GM18867 (cell line): Measurements from ENCODE around the gene KRT14.
"Not testable (repeated sequence)": the region's sequence is repeated elsewhere in the genome, so short reads cannot be mapped to it uniquely, and the experiment has no call there.

Experiments
- ATAC-seq: cut with Tn5 transposase; IDR thresholded peaks from one replicate; pipeline ENCODE4 v1.9.1; 2021; ENCODE audit warnings: mild to moderate bottlenecking, moderate library complexity; ENCODE audit not compliant: unreplicated experiment

KRT14 gene

DNA sequence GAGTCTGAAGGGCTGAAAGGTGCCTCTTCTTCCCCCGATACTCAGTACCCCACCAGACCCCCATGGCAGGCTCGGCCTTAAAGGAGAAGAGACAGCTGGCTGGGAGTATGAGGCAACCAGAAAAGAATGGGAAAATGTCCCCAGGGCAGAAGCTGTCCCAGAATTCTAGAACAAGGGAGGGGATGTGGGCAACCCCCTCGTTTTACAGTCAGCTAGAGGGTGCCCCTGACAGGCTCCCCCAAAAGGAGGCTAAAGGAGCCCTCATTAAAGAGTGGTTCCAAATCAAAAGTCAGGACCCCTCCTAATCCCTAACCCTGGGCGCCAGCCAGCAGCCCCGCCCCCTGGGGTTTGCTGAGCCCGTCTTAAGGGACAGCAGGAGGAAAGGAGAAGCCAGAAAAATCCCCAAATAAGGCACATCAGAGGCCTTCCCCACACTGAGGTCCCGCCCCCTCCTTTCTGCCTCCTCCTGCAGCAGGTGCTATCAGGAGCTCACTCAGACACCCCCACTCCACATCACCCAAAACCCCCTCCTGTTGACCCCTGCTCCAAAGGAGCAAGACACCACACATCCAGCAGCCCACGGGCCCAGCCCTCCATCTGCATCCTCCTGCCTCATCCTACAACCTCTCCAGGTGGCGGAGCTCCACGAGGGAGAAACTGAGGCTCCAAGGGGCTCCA is 36.6 kb upstream of the KRT14 start:
- not testable (repeated sequence) for ATAC-seq

DNA sequence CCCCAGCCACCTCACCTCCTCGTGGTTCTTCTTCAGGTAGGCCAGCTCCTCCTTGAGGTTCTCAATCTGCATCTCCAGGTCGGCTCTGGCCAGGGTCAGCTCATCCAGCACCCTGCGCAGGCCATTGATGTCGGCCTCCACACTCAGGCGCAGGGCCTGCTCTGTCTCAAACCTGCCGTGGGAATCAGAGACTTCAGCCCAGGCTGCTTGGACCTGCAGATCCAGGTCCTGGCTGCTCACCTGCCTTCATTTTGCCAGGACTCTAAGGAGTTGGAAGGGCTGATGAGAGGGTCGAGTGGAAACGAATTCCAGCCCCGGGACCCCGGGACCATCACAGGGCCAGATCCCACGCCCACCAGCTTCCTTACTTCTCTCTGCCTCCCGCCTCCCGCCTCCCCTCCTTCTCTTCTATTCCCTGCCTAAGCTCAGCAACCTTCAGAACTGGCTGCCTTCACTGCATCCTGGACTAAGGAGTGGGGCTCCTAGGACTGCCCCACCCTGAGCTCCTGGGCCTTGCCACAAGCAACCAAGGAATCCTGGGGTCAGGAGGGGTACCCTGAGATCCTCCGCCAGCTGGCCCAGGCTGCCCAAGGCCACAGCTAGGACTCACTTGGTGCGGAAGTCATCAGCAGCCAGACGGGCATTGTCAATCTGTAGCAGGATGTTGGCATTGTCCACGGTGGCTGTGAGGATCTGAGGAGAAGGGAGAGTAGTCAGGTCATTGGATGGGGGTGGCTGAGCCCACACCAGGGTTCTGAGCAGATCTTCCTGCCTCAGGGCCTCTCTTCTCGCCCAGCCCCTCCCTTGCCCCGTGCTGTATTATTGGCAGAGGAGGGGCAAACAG is 35.9 kb upstream of the KRT14 start:
- ATAC-seq: not testable (repeated sequence)

DNA sequence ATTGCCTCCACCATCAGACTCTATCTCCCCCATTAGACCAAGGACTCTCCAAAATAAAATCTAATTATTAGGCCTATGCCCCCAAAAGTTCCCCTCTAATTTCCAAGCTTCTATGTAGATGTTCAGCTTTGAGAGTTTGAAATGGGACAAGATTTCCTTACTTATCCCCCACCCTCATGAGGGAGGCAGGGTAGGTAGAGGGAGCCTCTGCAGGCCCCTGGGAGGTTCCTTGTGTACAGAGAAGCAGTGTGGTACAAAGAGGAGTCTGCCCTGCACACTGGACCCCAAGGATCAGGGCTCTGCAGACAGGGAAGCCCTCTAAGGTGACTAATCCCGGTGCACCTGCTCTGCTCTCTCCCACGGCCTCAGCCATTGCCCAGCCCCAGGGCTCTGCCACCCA is 35.2 kb upstream of the KRT14 start:
- ATAC-seq: no peak

DNA sequence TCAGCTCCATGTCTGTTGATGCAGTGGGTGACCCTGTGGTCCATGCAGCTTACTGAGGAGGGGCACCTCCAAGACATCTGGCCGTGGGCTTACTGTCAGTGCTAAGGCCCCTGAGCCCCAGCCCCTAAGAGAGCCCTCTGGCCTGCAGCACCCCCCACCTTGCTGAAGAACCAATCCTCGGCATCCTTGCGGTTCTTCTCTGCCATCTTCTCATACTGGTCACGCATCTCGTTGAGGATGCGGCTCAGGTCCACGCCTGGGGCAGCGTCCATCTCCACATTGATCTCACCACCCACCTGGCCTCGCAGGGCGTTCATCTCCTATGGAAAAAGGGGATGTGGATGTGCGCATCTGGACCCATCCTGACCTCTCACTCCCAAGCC is 34.7 kb upstream of the KRT14 start:
- ATAC-seq: not testable (repeated sequence)

DNA sequence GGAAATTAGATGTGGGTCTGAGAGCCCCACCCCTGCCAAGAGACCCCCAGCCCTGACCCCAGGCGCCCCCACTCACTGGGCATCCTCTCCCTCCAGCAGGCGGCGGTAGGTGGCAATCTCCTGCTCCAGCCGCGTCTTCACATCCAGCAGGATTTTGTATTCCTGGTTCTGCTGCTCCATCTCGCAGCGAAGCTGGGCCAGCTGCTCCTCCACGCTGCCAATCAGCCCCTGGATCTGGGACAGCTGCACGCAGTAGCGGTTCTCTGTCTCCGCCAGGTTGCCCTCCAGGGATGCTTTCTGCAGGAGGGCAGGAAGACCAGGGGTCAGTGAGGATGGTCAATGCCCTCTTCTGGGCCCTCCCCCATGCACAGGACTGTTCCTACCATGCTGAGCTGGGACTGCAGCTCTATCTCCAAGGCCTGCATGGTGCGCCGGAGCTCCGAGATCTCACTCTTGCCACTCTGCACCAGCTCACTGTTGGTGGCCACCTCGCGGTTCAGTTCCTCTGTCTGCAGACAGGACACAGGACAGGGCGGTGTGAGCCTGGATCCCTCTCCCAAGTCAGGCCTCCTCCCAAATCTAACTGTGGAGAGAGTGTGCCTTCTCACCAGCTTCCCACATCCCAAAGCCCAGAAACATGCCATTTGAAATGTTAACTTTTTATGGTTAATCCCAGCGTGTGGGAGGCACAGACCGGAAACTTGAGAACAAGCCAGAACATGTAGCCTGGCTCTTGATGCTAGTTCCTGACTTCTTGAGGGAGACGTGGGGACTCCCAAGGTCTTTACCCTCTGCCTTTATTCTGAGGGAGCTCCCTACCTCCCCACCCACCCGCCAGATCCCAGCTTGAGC is 34.1 kb upstream of the KRT14 start:
- ATAC-seq: no peak

DNA sequence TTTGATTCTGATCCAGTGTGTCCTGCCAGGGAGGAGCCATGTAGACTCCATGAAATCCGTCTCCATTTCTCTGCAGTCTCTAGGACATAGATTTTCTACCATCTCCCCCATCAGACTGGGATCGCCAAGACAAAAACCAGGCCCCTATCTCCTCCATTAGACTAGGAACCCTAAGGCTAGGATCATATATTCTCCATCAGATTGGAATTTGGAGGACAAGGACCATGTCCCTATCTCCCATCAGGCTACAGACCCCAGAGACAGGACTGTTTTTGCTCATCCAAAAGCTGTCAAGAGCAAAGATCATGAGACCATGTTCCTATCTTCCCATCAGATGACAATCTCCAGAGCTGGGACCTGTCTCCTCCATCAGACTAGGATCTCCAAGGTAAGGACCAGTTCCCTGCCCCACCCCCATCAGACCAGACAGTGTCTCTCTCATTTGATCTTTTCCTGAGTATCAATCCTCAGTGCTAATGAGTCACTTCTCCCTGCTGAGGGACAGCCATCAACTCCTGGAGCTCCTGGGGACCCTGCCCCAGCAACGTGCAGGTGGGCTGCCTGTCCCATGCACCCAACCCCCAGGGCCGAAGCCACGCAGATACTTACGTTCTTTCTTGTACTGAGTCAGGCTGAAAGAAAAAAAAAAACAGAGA is 33.4 kb upstream of the KRT14 start:
- ATAC-seq: not testable (repeated sequence)

DNA sequence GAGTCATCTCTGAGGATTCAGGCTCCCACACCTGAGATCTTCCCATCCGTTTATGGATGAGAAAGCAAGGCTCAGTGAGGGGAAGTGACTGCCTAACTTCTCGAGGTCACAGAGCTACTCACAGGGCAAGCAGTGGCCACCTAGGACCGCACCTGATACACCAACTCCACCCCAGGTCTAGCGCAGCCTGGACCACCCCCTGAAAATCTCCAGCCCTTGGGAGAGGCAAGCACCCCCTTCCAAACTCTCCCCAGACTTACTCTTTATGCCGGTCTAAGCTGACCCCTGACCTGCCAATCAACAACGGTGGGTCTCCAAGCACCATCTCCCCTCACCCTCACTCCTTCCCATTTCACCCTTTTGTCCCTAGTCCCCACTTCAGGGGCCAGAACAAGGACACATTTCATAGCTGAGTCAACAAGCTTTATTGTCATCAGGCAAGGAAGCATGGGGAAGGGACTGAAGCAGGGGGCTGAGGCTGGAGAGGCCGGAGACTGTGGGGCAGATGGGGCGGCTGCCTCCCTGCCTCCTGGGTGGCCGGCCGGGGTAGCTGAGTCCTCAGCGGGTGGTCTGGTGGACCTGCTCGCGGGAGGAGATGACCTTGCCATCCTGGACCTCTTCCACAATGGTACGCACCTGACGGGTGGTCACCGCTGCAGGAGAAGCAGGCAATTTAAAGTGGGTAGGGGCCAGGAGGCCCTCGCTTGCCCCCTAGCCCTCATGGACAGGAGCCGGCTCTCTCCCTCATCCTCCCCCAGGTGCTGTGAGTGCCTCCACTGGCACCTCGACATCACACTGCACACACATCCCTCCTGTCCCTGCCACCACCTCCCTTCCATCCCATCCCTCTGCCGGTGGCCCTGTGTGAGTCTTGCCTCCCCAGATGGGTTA is 32.6 kb upstream of the KRT14 start:
- ATAC-seq: no peak

DNA sequence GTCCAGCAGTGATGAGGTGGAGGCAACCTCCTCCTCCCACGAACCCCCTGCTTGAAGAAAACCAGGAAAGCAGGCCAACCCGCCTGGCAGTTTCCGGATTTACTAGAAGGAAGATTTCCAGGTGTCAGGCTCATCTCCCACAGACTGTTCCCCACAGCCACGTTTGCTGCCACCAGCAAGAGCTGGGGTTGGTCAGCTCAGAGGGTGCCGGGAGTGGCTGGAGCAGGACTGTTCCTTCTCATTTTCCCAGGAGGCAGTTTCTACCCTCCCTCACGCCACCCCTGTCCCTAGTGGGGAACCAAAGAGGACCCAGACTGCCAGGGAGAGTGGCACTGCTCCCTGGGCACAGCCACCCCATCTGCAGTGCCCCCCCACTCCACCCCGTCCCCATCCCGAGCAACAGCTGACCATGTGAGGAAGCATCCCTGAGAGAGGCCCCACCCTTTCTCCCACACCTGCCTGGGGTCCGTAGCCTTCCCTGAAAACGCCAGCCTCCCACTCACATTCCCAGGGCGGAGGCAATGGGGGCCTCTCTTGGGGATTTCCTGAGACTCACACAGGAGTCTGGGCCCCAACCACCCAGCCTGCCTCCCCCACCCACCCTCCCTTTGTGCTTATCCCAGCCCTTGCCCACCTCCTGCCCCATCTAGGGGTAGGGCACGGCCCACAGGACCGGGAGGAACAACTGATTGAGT is 31.8 kb upstream of the KRT14 start:
- ATAC-seq: no peak

DNA sequence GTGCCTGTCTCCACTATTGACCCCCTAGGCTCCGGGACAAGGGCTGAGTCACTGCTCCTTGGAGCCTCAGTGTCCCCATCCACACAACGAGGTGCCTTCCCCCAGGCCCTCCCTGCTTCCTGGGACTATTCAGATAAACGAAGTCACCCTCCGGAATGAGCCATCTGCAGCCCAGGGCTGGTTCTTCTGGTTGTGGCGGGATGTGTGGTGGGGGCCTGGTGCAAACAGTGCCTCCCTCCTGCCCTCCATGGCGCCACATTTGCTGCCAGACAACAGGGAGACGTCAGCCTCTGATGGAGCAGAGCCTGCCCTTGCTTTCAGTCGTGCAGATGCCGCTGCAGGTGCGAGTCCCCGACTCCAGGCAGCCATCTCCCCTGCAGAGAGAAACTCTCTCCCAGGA is 31.0 kb upstream of the KRT14 start:
- ATAC-seq: no peak

DNA sequence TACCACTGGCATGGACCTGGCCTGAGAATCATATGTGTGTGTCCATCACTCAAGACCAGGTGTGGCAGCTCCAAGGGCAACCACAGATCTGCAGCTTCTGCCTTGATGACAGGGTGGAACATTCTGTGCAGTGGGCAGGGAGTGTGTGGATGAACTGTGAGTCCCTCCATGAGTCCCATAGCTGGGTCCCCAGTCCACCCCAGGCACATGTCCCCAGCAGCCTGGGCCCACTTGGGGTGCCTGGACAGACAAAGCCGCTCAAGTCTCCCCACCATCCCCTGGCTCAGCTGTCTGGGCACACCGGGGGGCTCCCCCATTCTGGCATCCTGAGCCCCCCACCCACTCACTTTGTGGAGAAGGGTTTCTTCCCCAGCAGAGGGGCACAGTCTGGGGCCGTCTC is 30.4 kb upstream of the KRT14 start:
- no peak for ATAC-seq

DNA sequence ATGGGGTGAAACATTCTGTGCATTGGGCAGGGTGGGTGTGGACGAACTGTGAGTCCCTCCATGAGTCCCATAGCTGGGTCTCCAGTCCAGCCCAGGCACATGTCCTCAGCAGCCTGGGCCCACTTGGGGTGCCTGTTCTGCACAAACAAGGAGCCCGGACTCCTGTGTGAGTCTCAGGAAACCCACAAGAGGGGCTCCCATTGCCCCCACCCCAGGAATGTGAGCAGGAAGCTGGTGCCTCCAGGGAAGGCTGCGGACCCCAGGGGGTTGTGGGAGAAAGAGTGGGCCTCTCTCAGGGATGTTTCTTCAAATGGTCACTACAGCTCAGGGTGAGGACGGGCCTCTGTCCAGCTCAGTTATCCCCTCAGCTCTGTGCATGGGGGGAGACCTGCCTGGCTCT is 29.8 kb upstream of the KRT14 start:
- ATAC-seq: not testable (repeated sequence)

DNA sequence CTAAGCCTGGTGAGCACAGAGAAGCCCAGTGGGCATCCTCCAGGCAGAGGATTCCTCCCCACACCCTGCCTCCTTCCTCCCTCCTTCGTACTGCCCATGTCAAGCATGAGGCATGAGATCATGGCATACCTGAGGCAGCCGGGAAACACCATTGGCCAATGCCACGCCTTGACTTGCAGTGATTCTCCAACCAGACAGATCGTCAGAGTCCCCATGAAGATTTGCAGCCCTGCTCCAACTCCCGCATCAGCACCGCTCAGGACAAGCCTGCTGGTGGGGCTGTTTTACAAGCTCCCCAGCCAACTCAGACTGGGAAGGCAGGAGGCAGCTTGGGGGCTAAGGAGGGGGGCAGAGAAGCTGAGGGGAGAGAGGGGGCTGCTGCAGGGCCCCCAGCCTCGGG is 28.8 kb upstream of the KRT14 start:
- no peak for ATAC-seq

DNA sequence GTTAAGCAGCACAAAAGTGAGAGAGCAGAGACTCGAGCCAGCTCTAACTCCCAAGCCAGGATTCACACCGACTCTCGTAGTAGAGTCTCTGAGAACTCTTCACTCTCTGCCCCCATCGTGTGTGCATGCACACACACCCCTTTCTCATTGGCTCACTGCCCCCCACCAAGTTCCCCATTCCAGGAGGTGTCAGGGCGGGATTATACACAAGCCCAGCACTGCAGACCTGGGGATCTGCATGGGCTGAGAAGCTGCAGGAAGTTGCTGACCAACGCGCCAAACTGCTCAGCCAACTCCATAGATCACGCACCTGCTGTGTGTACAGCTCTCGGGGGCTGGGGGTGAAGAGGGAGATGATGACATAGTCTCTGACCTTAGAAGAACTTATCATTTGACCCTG is 28.1 kb upstream of the KRT14 start:
- not testable (repeated sequence) for ATAC-seq

DNA sequence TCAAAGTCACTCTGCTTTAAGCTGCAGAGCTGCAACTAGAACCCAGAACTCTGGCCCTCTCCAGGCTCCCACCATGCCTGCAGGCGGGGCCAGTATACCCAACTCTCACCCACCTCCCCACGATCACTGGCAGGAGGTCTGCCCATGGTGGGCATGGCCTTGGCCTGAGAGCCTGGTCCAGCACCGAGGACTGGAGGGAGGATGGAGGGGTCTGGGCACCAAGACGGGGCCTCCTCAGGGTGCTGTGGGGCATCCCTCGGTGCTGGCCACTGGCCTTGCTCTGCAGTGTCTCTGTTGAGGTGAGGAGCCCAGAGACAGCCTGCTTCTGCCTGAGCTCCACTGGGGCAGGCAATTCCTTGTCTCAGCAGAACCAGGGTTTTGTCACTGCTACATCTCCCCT is 27.4 kb upstream of the KRT14 start:
- no peak for ATAC-seq

DNA sequence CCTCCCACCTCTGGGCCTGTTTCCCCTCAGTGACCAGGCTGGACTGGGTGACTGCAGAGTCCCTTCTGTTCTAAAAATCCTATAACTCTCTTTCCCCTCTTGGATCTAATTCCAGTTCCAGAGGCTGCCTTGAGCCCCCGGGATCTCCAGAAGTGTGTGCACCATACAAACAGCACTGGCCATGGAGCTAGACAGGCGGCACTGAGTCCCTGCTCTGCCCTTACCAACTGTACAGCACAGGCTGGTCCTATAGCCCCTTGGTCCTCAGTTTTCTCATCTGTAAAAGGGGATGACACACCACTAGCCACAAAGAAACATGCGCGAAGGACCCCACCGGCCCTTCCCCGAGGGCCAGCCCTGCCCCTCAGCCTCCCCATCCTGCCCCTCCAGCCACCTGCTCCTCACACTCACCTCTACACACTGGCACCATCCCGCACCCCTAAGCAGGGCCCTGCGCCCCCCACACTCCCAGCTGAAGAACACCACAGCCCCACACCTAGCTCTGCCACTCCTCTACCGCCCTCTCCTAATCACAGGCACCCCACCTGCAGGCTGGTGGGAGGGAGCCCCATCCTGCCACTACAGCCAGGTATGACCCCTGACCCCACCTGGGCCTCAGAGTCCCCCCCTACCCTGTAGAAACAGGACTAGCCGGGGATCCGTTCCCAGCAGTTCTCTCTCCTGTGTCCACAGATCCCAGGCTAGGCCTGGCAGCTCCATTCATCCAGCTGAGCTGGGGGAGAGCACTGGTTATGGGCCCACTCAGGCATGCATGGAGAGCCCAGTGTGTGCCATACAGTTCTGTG is 26.8 kb upstream of the KRT14 start:
- ATAC-seq: no peak

DNA sequence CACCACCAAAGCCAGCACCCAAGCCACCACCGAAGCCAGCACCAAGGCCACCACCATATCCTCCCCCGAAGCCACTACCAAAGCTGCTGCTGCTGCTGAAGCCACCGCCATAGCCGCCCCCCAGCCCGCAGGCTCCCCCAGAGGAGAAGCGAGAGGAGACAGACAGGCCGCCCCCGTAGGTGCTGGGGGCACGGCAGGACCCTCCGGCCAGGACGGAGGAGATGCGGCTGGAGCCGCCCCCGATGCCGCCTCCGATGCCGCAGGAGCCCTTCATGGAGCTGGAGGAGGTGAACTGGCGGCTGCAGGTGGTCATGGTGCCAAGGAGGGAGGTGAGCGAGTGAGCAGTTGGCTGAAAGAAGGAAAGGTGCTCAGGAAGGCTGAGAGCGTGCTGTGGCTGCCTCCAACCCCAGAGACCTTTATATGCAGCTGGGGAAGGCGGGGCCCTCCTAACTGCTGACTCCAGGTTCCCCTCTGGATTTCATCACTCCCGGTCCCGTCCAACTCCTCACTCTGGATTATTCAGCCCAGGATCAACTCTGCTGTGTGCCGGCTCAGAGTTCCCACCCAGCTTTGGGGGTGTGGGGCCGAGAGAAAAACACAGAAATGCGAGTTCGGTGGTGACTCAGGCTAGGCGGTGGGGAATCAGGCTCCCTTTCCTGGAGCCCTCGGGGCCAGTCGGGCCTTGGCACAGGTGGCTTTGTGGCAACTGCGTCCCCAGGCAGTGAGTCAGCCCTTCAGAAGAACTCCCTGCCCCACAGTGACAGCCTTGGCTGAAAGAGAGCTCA is 25.9 kb upstream of the KRT14 start, which contains the start of gene KRT16:
Gene KRT16, minus strand, starts transcription at position 392 of the 785 bp plus-strand sequence. Its CDS starts 79 bp downstream, at position 313.
- ATAC-seq: not testable (repeated sequence)

DNA sequence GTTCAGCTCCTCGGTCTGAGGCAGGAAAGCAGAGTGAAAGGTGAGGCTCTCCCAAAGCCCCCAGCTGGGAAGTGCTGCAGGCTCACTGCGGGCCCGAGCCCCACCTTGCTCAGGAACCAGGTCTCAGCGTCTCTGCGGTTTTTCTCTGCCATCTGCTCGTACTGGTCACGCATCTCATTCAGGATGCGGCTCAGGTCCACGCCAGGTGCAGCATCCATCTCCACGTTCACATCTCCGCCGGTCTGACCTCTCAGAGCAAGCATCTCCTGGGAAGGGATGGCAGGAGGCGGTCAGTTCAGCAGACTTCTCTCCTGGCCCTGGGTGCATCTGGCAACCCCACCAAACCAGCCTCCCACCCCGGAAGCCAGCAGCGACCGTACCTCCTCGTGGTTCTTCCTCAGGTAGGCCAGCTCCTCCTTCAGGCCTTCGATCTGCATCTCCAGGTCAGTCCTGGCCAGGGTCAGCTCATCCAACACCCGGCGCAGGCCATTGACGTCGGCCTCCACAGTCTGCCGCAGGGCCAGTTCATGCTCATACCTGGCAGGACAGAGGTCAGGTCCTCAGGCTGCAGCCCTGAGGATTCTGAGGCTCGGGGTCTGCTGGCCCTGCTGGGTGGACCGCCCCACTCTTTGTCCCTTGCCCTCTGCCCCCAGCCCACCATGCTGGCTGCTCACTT is 24.4 kb upstream of the KRT14 start:
- no peak for ATAC-seq
